AG04449 (cell line): ENCODE data around the gene LRRC4B.
A peak's percentile ranks its signal among the peaks of the same experiment; 100 is the strongest.

ENCODE experiments used
- CTCF ChIA-PET: fragments of 350-600 bp; formaldehyde crosslinking; extraction: SDS; loops from one replicate; lab custom pipeline; 2021; ENCODE audit warnings: antibody characterized with exemption; lab: Yijun Ruan, JAX
- POLR2A ChIA-PET: fragments of 400-600, 350-600 bp; formaldehyde crosslinking; extraction: SDS; loops from one replicate; lab custom pipeline; 2020; ENCODE audit warnings: antibody characterized with exemption, inconsistent platforms; lab: Yijun Ruan, JAX
- DNase-seq: peaks from one replicate; pipeline ENCODE4 v3.0.0-alpha.2; 2010; ENCODE audit warnings: low read depth, low spot score
- H3K4me3 ChIP-seq: 2 replicates; pipeline ENCODE4 v1.5.1; 2011; ENCODE audit warnings: low read depth, mild to moderate bottlenecking, control low read depth, low read length
- TF ChIP-seq, protein P1 (sequence below): IDR thresholded peaks from one replicate; pipeline ENCODE4 v1.5.1; 2011; ENCODE audit warnings: mild to moderate bottlenecking, moderate library complexity, low read length, control low read depth, inconsistent platforms; ENCODE audit not compliant: insufficient read depth; ENCODE audit errors: missing control alignments

Gene LRRC4B

DNA sequence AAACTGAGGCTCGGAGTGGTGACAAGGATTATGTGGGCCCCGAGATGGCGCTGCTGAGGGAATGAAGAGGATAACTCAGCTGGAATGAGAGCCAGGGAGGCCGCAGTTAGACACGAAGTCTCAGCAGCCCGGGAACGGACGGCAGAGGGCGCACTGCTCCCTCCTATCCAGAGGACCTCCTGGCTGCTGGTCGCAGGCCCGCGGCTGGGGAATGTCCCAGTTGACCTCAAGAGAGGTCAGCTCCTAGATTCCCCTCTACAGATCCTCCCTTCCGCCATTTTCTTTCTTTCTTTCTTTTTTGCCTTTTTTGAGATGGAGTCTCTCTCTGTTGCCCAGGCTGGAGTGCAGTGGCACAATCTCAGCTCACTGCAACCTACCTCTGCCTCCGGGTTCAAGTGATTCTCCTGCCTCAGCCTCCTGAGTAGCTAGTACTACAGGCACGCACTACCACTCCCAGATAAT, 30.4 kb downstream of the LRRC4B start:
- TF ChIP-seq, protein P1, sequence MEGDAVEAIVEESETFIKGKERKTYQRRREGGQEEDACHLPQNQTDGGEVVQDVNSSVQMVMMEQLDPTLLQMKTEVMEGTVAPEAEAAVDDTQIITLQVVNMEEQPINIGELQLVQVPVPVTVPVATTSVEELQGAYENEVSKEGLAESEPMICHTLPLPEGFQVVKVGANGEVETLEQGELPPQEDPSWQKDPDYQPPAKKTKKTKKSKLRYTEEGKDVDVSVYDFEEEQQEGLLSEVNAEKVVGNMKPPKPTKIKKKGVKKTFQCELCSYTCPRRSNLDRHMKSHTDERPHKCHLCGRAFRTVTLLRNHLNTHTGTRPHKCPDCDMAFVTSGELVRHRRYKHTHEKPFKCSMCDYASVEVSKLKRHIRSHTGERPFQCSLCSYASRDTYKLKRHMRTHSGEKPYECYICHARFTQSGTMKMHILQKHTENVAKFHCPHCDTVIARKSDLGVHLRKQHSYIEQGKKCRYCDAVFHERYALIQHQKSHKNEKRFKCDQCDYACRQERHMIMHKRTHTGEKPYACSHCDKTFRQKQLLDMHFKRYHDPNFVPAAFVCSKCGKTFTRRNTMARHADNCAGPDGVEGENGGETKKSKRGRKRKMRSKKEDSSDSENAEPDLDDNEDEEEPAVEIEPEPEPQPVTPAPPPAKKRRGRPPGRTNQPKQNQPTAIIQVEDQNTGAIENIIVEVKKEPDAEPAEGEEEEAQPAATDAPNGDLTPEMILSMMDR = peak; percentile 93
- no peak overlapping the region for H3K4me3 ChIP-seq
- peak; percentile 28 for DNase-seq
- ChIA-PET CTCF (interaction anchor here (0.6 to 8.9 kb wide), 34 partner anchors 8 to 392 kb away, joined by 3 to 148 read pairs (median 4); partner anchors contain the start of gene JOSD2), POLR2A (no interaction called here)

DNA sequence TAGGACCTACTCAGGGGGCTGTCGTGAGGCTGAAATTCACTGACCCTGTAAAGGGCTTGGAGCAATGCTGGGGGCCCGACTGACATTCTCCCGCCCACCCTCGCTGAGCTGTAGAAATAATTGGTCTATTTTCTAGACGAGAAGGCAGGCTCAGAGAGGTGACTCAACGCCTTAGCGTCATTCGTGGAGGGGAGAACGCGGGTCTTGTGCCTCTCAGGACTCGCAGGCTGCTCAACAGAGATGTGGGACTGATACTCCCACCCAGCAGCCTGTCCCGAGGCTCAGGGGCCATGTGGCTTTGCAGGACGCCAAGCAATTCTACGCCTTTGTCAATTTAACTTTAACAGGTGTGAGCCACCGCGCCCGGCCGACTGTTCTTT, 30.9 kb downstream of the LRRC4B start:
- TF ChIP-seq, protein P1 = no peak
- DNase-seq = no peak
- ChIA-PET CTCF (interaction anchor here (0.6 to 8.9 kb wide), 25 partner anchors 8 to 388 kb away, joined by 3 to 148 read pairs (median 5); partner anchors contain the start of gene JOSD2), POLR2A (no interaction called here)
- H3K4me3 ChIP-seq = no peak overlapping the region

DNA sequence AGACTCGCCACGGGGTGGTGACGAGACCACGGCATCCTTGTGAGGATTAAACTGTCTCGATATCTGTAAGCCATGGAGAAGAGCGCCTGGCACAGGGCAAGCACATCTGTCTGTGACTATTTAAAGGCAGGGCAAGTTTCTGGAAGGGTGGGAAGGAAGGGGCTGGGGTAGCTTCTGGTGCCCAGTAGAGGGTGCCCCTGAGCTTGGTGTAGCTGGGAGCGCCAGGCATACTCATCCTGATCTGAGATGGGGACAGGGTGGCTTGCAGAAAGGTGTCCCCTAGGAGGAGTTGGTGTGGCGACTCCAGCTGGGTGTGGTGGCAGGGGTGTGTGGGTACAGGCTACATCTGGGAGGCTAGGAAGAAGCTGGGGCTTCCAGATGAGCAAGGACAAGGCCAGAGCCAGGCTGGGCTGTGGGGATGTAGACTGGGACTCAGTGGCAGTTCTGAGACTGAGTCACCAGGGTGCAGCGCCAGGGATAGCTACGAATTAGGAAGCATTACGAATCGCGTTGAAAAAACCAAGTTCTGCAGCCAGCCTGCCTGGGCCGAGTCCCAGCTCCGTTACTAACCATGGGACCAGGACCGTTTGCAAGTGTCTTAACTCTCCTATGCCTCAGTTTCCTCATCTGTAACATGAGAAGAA, 31.5 kb downstream of the LRRC4B start:
- DNase-seq = no peak
- POLR2A ChIA-PET = no interaction called here
- TF ChIP-seq, protein P1 = no peak
- no peak overlapping the region for H3K4me3 ChIP-seq
- CTCF ChIA-PET = interaction anchor here (1.0 to 8.9 kb wide), 16 partner anchors 8 to 388 kb away, joined by 3 to 148 read pairs (median 6); partner anchors contain the start of gene JOSD2

DNA sequence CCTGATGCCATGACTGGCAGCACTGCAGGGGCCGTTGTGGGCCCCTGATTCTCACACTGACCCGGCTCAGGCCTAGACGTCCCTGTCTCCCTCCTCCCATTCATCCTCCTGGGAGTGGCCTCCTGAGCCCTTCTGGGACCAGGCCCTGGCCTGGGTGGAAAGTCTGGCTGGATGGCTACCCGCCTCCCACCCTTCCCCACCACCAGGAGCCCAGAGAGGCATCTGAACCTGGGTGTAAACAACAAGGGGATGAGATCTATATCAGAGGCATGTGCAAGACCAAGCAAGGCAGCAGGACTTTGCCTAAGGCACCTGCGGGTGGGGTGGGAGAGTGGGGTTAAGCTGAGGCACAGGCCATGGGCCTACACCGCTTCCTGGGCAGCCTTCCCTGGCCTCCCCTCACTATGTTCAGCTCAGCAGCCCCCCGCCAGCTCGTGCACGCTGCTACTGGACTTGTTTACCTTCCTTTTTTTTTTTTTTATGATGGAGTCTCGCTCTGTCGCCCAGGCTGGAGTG, 32.5 kb downstream of the LRRC4B start:
- DNase-seq = no peak
- ChIA-PET POLR2A (no interaction called here), CTCF (interaction anchor here (0.9 to 8.9 kb wide), 5 partner anchors 11 to 386 kb away, joined by 3 to 148 read pairs (median 34); no protein-coding TSS in a partner anchor)
- no peak overlapping the region for H3K4me3 ChIP-seq
- TF ChIP-seq, protein P1 = no peak

DNA sequence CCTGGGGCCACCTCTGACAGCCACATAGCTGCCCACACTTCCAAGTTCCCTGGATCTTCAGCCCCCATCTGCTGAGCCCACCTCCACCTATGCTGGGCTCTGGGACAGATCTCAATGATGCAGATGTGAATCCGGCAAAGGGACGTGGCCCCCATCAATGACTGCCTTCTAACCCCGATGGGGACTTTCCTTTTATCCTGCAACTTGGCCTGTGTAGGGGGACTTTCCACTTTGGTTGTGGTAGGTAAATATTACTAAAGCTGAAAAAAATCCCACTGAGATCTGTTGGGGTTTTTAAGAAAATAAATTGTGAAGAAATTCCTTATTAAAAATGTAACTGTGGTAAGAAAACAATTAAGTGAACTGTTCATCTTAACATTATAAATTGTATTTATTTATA, 33.8 kb downstream of the LRRC4B start:
- H3K4me3 ChIP-seq = no peak overlapping the region
- ChIA-PET CTCF (interaction anchor here (1.5 to 8.9 kb wide), 3 partner anchors 22 to 387 kb away, joined by 3 to 148 read pairs (median 11); no protein-coding TSS in a partner anchor), POLR2A (no interaction called here)
- TF ChIP-seq, protein P1 = no peak
- no peak for DNase-seq

DNA sequence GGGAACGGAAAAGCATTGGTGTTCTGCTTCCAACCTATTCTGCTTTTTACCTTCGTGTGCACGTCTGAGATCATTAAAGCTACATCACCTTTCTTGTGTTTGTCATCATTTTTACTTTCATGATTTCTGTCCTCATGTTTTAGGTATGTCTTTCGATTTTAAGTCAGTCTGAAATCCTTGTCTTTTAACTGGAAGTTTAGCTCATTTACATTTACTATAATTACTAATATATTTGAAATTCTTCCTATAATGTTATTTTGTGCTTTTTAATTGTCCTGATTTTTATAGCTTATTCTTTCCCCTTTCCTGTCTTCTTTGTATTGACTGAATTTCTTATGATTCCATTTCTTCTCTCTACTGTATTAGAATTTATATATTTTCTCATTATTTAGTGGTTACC, 35.3 kb downstream of the LRRC4B start:
- TF ChIP-seq, protein P1 = no peak
- no peak for DNase-seq
- no peak overlapping the region for H3K4me3 ChIP-seq
- ChIA-PET CTCF (interaction anchor here (0.8 to 8.9 kb wide), 3 partner anchors 24 to 248 kb away, joined by 3 to 148 read pairs (median 11); no protein-coding TSS in a partner anchor), POLR2A (no interaction called here)
